Mesodermal cell (in vitro differentiated cells): ENCODE data around the gene SGF29.
"Not testable (repeated sequence)": the region's sequence is repeated elsewhere in the genome, so short reads cannot be mapped to it uniquely, and the experiment has no call there.

ENCODE experiments used
- H3K27ac ChIP-seq: 2 replicates; pipeline ENCODE4 v1.7.0; 2013; ENCODE audit warnings: mild to moderate bottlenecking, low read depth, low read length, moderate library complexity; ENCODE audit not compliant: severe bottlenecking
- H3K36me3 ChIP-seq: 2 replicates; pipeline ENCODE4 v1.7.1; 2013; ENCODE audit warnings: mild to moderate bottlenecking, low read length, moderate library complexity; ENCODE audit not compliant: control insufficient read depth, insufficient read depth
- H3K4me1 ChIP-seq: one replicate; pipeline ENCODE4 v1.7.1; 2013; ENCODE audit warnings: mild to moderate bottlenecking, low read length; ENCODE audit not compliant: insufficient read depth, control insufficient read depth, poor library complexity, severe bottlenecking
- H3K4me3 ChIP-seq: 2 replicates; pipeline ENCODE4 v1.7.0; 2013; ENCODE audit warnings: low read length, control low read depth, mild to moderate bottlenecking; ENCODE audit not compliant: insufficient read depth, poor library complexity, severe bottlenecking; ENCODE audit errors: extremely low read depth
- H3K9me3 ChIP-seq: 2 replicates; pipeline ENCODE4 v1.7.1; 2013; ENCODE audit warnings: mild to moderate bottlenecking, low read length, moderate library complexity; ENCODE audit not compliant: control insufficient read depth
- WGBS, 2 experiments: methylation state at CpG; one replicate each; pipeline ENCODE4 v1.1.5; 2013; ENCODE audit warnings: missing lambda C conversion rate in 2 of 2; ENCODE audit not compliant: insufficient coverage in 2 of 2; 5-methylcytosine and 5-hydroxymethylcytosine counted together

Gene SGF29

DNA sequence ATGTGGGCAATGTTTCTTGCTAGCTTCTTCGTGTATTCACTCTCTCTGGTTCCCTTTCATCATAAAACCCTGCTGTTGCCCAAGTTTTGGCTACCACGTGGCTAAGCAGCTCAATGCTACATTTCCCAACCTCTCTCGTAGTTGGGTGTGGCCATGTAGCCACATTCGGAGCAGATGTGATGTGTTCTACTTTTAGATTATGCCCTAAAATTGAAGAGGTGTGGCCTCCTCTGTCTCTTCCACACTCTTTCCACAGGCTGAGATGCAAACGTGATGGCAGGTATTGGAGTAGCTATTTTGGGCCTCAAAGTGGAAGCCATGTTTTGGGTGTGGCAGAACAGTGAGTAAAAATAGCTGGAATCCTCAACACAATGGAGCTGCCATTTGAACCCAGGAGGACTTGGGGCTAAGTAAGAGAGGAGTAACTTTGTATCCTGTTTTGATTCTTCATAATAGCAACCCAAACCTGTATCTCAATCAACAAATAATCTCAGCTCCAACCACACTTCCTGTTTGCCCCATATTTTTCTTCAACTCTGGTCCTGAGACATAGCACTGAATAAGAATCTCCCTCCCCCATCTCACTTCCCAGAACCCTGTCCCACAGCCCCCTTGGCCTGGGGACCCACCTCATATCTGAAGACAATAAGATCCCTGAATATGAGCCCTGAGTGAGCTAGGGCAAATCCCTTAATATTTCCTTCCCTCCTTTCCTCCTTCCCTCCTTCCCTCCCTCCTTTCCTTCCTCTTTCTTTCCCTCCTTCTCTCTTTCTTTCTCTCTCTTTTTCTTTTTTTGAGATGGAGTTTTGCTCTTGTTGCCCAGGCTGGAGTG, 19.0 kb upstream of the SGF29 start:
- 86 to 100% methylated on average over 1 to 2 of the region's 5 CpGs for WGBS, 2 experiments
- H3K4me3 ChIP-seq, result no peak overlapping the region

DNA sequence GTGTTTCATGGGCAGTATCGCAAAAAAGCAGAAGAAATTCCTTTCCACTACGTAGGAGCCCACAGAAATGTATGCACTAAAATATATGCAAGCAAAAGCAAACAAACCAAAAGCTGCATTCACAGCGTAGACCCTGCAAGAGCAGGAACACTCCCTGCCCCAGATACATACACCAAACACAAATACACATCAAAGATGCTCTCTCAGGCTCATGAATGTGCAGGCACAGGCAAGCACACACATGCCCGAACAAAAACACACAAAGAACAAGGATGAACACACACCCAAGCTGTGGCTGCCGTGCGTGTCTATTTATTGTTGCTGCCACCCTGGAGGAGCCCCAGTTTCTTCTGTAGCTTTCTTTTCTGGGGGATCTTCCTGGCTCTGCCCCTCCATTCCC, 16.6 kb upstream of the SGF29 start:
- 93 to 97% methylated on average over 5 to 6 of the region's 6 CpGs for WGBS, 2 experiments
- no peaks in the 10 kb centered on the region for H3K4me1 ChIP-seq
- no peaks in the 10 kb centered on the region for H3K36me3 ChIP-seq
- no peaks in the 10 kb centered on the region for H3K9me3 ChIP-seq
- H3K4me3 ChIP-seq, result no peak overlapping the region
- no peak overlapping the region for H3K27ac ChIP-seq

More for the DNA sequence above, 19.0 kb upstream of the SGF29 start:
- H3K9me3 ChIP-seq, result no peaks in the 10 kb centered on the region
- H3K4me1 ChIP-seq, result no peaks in the 10 kb centered on the region
- no peak overlapping the region for H3K27ac ChIP-seq
- no peaks in the 10 kb centered on the region for H3K36me3 ChIP-seq

DNA sequence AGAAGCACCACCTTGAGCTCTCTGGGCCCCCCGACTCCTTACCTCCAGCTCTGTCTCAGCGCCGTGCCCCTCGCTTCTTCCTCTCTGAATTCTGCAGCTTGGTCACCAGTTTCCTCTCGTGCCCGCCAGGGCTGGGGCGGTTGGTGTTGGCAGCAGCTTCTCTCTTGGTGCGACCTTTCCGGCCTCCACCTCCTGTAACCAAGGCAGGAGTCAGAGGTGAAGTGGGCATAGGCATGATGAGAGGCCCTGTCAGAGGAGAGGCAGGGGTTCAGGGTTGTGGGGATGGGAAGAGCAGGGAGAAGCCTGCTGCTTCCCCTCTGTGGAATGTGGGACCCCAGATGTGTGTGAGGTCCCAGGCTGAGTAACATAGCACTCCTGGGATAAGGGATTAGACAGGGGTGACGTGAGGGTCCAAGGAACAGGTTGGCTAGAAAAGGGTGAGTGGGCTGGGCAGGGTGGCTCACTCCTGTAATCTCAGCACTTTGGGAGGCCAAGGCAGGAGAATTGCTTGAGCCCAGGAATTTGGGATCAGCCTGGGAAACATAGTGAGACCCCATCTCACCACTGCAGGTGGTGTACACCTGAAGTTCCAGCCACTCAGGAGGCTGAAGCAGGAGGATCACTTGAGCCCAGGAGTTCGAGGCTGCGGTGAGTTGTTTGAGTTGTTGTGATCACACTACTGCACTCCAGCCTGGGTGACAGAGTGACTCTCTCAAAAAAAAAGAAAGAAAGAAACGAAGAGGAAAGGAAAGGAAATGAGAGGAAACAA, 15.6 kb upstream of the SGF29 start:
- 94 to 95% methylated on average over 9 to 10 of the region's 13 CpGs for WGBS, 2 experiments
- Histone ChIP-seq H3K9me3 (no peaks in the 10 kb centered on the region), H3K36me3 (no peaks in the 10 kb centered on the region), H3K27ac (no peak overlapping the region), H3K4me1 (no peaks in the 10 kb centered on the region), H3K4me3 (no peak overlapping the region)

DNA sequence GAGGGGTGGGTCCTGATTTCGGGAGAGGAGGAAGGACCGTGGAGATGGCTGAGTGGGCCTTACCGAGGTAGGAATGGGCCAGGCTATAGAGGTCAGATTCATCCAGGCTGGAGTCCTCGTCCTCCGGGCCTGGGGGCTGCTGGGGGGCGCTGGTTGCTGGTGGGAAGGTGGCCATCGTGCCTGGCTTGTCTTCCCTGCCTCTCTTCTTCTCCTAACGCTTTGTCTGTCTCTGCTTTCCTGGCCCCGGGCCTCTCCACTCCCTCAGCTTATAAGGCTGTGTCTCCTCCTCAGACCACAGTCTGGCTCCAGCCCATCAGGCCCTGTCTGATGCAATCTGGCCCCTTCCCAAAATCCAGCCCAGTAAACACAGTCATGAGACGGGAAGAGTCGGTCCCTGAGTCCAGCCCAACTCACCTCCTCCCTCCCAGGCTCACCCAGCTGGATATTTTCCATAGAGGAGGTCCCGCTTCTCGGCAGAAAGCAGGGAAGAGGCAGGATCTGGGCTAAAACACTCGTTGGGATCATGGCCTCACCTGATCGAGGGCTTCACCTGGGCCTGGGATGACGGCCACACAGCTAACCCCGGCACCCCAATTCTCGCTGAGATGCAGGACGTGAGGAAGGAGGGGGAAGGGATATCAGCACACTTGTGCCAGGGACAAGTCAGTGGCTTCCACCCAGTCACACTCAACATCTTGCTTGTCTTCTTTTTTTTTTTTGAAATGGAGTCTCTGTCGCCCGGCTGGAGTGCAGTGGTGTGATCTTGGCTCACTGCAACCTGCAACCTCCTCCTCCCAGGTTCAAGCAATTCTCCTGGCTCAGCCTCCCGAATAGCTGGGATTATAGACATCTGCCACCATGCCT, 14.8 kb upstream of the SGF29 start, which contains the start of gene NUPR1:
Gene NUPR1, minus strand, starts transcription at position 242 of the 864 bp plus-strand sequence. Its CDS starts 67 bp downstream, at position 175.
- Histone ChIP-seq H3K9me3 (no peaks in the 10 kb centered on the region), H3K36me3 (no peaks in the 10 kb centered on the region), H3K27ac (no peak within 1 kb of the TSS), H3K4me3 (no peak within 1 kb of the TSS), H3K4me1 (no peaks in the 10 kb centered on the region)
- 78 to 87% methylated on average over 15 to 18 of the region's 22 CpGs for WGBS, 2 experiments

DNA sequence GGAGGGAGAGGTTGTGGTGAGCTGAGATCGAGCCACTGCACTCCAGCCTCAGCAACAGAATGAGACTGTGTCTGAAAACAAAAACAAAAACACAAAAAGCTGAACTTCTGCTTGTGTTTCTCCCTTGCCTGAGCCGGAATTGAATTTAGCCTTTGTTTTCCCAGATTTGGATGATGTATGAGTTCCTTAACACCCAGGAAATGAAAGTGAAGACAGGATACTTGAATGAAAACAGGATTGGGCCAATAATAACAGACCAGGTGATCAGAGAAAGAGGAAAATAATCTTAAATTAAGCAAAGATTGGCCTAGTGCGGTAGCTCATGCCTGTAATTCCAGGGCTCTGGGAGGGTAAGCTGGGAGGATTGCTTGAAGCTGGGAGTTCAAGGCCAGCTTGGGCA, 13.4 kb upstream of the SGF29 start:
- 90 to 100% methylated on average over 2 to 3 of the region's 3 CpGs for WGBS, 2 experiments
- no peaks in the 10 kb centered on the region for H3K4me1 ChIP-seq
- no peaks in the 10 kb centered on the region for H3K36me3 ChIP-seq
- no peak overlapping the region for H3K4me3 ChIP-seq
- H3K27ac ChIP-seq, result no peak overlapping the region
- H3K9me3 ChIP-seq, result no peaks in the 10 kb centered on the region

DNA sequence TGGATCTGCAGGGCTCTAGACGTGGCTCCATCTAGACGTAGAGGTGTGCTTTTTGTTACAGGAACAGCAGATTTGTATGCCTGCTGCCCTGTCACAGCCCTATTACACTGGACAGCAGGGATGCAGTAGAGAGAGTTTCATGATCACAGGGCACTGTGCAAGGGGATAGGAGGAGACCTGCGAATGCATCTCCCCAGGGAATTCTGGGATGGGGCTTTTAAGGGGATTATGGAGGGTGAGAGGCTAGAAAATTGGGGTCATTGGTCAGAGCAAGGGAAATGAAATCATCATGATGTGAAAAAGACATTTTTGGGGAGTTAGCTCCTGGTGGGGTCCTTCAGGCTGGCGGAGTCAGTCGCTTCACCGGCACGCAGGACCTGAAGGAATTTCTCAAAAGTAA, 11.1 kb upstream of the SGF29 start:
- no peak overlapping the region for H3K4me3 ChIP-seq
- H3K9me3 ChIP-seq, result no peaks in the 10 kb centered on the region
- H3K4me1 ChIP-seq, result no peaks in the 10 kb centered on the region
- no peaks in the 10 kb centered on the region for H3K36me3 ChIP-seq
- 94 to 97% methylated on average over 7 of the region's 7 CpGs for WGBS, 2 experiments
- no peak overlapping the region for H3K27ac ChIP-seq

DNA sequence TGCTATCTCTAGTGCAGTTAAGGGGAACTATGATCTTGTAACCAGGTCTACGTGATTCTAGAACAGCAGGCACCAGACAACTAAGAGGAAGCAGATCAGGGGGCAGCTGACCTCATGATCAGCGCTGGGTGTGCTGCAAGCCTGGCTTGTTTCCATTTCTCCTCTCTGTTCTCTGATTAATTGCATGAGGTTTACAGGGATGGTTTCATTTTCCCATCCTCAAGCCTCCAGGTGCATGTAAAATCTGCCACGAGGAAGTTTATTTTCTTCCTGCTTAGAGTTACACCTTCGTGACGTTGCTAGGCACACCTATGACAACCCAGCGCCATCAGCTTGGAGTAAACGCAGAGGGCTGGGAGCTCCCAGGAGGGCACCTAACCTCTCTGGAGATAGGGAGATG, 10.6 kb upstream of the SGF29 start:
- H3K9me3 ChIP-seq, result no peaks in the 10 kb centered on the region
- no peaks in the 10 kb centered on the region for H3K4me1 ChIP-seq
- no peak overlapping the region for H3K4me3 ChIP-seq
- no peak overlapping the region for H3K27ac ChIP-seq
- 87 to 90% methylated on average over 6 of the region's 7 CpGs for WGBS, 2 experiments
- no peaks in the 10 kb centered on the region for H3K36me3 ChIP-seq

DNA sequence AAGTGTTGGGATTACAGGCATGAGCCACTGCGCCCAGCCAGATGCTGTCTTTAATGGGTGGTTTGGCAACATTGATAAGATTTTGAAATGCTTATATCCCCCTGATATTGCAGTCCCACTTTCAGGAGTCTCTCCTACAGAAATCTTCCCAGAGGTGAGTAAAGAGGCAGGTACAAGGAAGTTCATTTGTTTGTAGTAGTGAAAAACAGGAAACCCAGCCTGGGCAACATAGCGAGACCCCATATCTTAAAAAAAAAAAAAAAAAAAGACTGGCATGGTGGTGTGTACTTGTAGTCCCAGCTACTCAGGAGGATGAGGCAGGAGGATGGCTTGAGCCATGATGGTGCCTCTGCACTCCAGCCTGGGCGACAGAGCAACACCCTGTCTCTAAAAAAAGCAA, 8.7 kb upstream of the SGF29 start:
- Histone ChIP-seq H3K36me3 (no peaks in the 10 kb centered on the region), H3K4me3 (no peak overlapping the region), H3K4me1 (no peaks in the 10 kb centered on the region), H3K9me3 (no peaks in the 10 kb centered on the region), H3K27ac (no peak overlapping the region)
- 67% methylated on average over 1 of the region's 3 CpGs; no CpG with 5 or more reads in 1 of the 2 experiments for WGBS, 2 experiments

DNA sequence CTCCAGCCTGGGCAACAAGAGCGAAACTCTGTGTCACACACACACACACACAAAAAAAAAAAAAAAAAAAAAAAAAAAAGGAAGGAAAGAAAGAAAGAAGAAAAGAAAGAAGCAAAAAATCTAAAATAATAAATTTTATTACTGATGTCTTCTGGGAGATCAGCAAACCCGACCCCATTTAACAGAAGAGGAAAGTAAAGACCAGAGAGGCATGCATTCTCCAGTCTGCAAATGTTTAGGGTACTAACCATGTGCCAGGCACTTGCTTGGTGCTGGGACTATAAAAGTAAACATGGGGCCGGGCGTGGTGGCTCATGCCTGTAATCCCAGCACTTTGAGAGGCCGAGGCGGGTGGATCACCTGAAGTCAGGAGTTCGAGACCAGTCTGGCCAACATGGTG, 7.8 kb upstream of the SGF29 start:
- not testable (repeated sequence) for H3K9me3 ChIP-seq, H3K36me3 ChIP-seq, H3K4me1 ChIP-seq, H3K27ac ChIP-seq, H3K4me3 ChIP-seq
- WGBS, 2 experiments, result 84 to 87% methylated on average over 4 of the region's 7 CpGs

DNA sequence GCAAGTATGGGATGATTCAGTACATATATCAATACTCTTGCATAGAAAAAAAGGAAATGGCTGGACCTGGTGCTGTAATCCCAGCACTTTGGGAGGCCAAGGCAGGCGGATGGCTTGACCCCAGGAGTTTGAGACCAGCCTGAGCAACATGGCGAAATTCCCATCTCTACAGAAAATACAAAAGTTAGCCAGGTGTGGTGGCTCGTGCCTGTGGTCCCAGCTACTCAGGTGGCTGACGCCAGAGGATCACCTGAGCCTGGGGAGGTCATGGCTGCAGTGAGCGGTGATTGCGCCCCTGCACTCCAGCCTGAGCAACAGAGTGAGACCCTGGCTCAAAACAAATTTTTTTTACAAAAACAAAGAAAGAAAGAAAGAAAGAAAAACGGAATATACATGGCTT, 7.1 kb upstream of the SGF29 start:
- Histone ChIP-seq H3K4me1 (no peaks in the 10 kb centered on the region), H3K27ac (no peak overlapping the region)
- 83 to 86% methylated on average over 5 to 6 of the region's 7 CpGs for WGBS, 2 experiments

More for the DNA sequence above, 7.1 kb upstream of the SGF29 start:
- Histone ChIP-seq H3K36me3 (no peaks in the 10 kb centered on the region), H3K4me3 (no peak overlapping the region), H3K9me3 (no peaks in the 10 kb centered on the region)
